ENCODE measurements around the gene CATSPER3. TPM values are rescaled to one million over a fixed set of nuclear protein-coding genes. Genes with fewer than 3 reads are reported as not detected.

CATSPER3 gene
- total RNA-seq, 1 donor from 2014 or later: 0.39 TPM

DNA sequence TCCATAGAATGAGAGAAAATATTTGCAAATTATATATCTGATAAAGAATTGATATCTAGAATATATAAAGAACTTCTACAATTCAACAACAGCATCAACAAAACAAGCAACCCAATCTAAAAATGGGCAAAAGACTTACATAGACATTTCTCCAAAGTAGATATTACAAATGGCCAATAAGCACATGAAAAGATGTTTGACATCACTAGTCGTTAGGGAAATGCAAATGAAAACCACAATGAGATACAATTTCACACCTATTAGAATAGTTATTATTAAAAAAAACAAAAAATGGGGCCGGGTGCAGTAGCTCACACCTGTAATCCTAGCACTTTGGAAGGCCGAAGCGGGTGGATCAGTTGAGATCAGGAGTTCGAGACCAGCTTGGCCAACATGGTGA lies 24.4 kb downstream of the CATSPER3 start:
- Mint-ChIP-seq H3K27ac (ENCODE audit: unreplicated experiment) (no peak overlapping the region), H3K36me3 (ENCODE audit: low read depth, unreplicated experiment) (no peaks in the 10 kb centered on the region), H3K4me3 (ENCODE audit: unreplicated experiment) (no peak overlapping the region), H3K27me3 (ENCODE audit: low read depth, unreplicated experiment) (peaks cover 40% of the 10 kb centered on the region), H3K4me1 (ENCODE audit: low read depth, unreplicated experiment) (peaks cover 8% of the 10 kb centered on the region), H3K9me3 (ENCODE audit: unreplicated experiment) (peaks cover 4% of the 10 kb centered on the region)
- Histone ChIP-seq H2AFZ (ENCODE audit: low read depth, low read length) (no peak overlapping the region), H3K9ac (ENCODE audit: low read length) (no peak overlapping the region), H3K4me3 (ENCODE audit: insufficient read depth, low read depth, low read length) (no peak overlapping the region), H3K27ac (ENCODE audit: low read depth, low read length) (no peak overlapping the region), H3K27me3 (ENCODE audit: insufficient read depth, low read length) (peaks cover 11% of the 10 kb centered on the region), H3K4me2 (ENCODE audit: low read length) (no peak overlapping the region), H3K4me1 (ENCODE audit: insufficient read depth, low read length) (no peaks in the 10 kb centered on the region), H3K9me3 (ENCODE audit: insufficient read depth, low read depth, low read length) (no peaks in the 10 kb centered on the region), H3K79me2 (ENCODE audit: insufficient read depth, low read length) (no peaks in the 10 kb centered on the region), H4K20me1 (ENCODE audit: insufficient read depth, low read length) (no peaks in the 10 kb centered on the region), H3K36me3 (ENCODE audit: insufficient read depth, low read length) (no peaks in the 10 kb centered on the region)
- FAIRE-seq (no peak), DNase-seq (ENCODE audit: low read depth) (no peak)
- no peak for TF ChIP-seq CTCF (IDR thresholded peaks at IDR 0.05; ENCODE audit: insufficient read depth, low read depth, low read length)

GRCh38 chr5:134993161-134993560 lies 25.5 kb downstream of the CATSPER3 start:
- Histone ChIP-seq H3K27ac (ENCODE audit: low read depth, low read length) (no peak overlapping the region), H2AFZ (ENCODE audit: low read depth, low read length) (no peak overlapping the region), H3K9ac (ENCODE audit: low read length) (no peak overlapping the region), H4K20me1 (ENCODE audit: insufficient read depth, low read length) (no peaks in the 10 kb centered on the region), H3K4me1 (ENCODE audit: insufficient read depth, low read length) (no peaks in the 10 kb centered on the region), H3K27me3 (ENCODE audit: insufficient read depth, low read length) (peaks cover 5% of the 10 kb centered on the region), H3K9me3 (ENCODE audit: insufficient read depth, low read depth, low read length) (no peaks in the 10 kb centered on the region), H3K4me2 (ENCODE audit: low read length) (no peak overlapping the region), H3K79me2 (ENCODE audit: insufficient read depth, low read length) (no peaks in the 10 kb centered on the region), H3K4me3 (ENCODE audit: insufficient read depth, low read depth, low read length) (no peak overlapping the region), H3K36me3 (ENCODE audit: insufficient read depth, low read length) (no peaks in the 10 kb centered on the region)
- Mint-ChIP-seq H3K27ac (ENCODE audit: unreplicated experiment) (no peak overlapping the region), H3K4me1 (ENCODE audit: low read depth, unreplicated experiment) (peaks cover 8% of the 10 kb centered on the region), H3K36me3 (ENCODE audit: low read depth, unreplicated experiment) (peaks cover 4% of the 10 kb centered on the region), H3K4me3 (ENCODE audit: unreplicated experiment) (no peak overlapping the region), H3K27me3 (ENCODE audit: low read depth, unreplicated experiment) (peaks cover 45% of the 10 kb centered on the region), H3K9me3 (ENCODE audit: unreplicated experiment) (peaks cover 7% of the 10 kb centered on the region)
- DNase-seq (ENCODE audit: low read depth): no peak
- TF ChIP-seq EZH2 (IDR thresholded peaks at IDR 0.05; ENCODE audit: insufficient read depth, low read length): no peak
- TF ChIP-seq CTCF (IDR thresholded peaks at IDR 0.05; ENCODE audit: insufficient read depth, low read depth, low read length): no peak
- no peak for FAIRE-seq

GRCh38 chr5:134994560-134995156 lies 27.0 kb downstream of the CATSPER3 start:
- Mint-ChIP-seq H3K9me3 (ENCODE audit: unreplicated experiment) (peaks cover 10% of the 10 kb centered on the region), H3K36me3 (ENCODE audit: low read depth, unreplicated experiment) (peaks cover 6% of the 10 kb centered on the region), H3K27ac (ENCODE audit: unreplicated experiment) (no peak overlapping the region), H3K4me3 (ENCODE audit: unreplicated experiment) (no peak overlapping the region), H3K4me1 (ENCODE audit: low read depth, unreplicated experiment) (peaks cover 2% of the 10 kb centered on the region), H3K27me3 (ENCODE audit: low read depth, unreplicated experiment) (peaks cover 53% of the 10 kb centered on the region)
- no peak overlapping the region for H3K27ac ChIP-seq (ENCODE audit: low read depth, low read length)
- H3K9ac ChIP-seq (ENCODE audit: low read length): no peak overlapping the region
- no peak overlapping the region for H3K4me3 ChIP-seq (ENCODE audit: insufficient read depth, low read depth, low read length)
- no peaks in the 10 kb centered on the region for H3K36me3 ChIP-seq (ENCODE audit: insufficient read depth, low read length)
- no peak overlapping the region for H2AFZ ChIP-seq (ENCODE audit: low read depth, low read length)
- no peaks in the 10 kb centered on the region for H3K4me1 ChIP-seq (ENCODE audit: insufficient read depth, low read length)
- no peaks in the 10 kb centered on the region for H4K20me1 ChIP-seq (ENCODE audit: insufficient read depth, low read length)
- DNase-seq (ENCODE audit: low read depth) (no peak), FAIRE-seq (no peak)
- no peaks in the 10 kb centered on the region for H3K79me2 ChIP-seq (ENCODE audit: insufficient read depth, low read length)
- H3K9me3 ChIP-seq (ENCODE audit: insufficient read depth, low read depth, low read length): no peaks in the 10 kb centered on the region
- no peak overlapping the region for H3K4me2 ChIP-seq (ENCODE audit: low read length)
- H3K27me3 ChIP-seq (ENCODE audit: insufficient read depth, low read length): peaks cover 2% of the 10 kb centered on the region
- no peak for TF ChIP-seq EZH2 (IDR thresholded peaks at IDR 0.05; ENCODE audit: insufficient read depth, low read length)
- TF ChIP-seq CTCF (IDR thresholded peaks at IDR 0.05; ENCODE audit: insufficient read depth, low read depth, low read length): no peak

Measured in astrocyte (in vitro differentiated cells and primary cell).